GM08714 (cell line): ENCODE data around the gene CAMSAP2.

Experiments
- H3K4me3 ChIP-seq: fragments of 200-500 bp; sonication (Bioruptor generic); 2 replicates; pipeline ENCODE4 v1.5.1; 2014; ENCODE audit warnings: mild to moderate bottlenecking, low read length, inconsistent platforms
- ZNF274 ChIP-seq: IDR thresholded peaks from 2 replicates; pipeline ENCODE4 v1.6.1; 2012; ENCODE audit warnings: mild to moderate bottlenecking, low read depth, low read length

Gene CAMSAP2

DNA sequence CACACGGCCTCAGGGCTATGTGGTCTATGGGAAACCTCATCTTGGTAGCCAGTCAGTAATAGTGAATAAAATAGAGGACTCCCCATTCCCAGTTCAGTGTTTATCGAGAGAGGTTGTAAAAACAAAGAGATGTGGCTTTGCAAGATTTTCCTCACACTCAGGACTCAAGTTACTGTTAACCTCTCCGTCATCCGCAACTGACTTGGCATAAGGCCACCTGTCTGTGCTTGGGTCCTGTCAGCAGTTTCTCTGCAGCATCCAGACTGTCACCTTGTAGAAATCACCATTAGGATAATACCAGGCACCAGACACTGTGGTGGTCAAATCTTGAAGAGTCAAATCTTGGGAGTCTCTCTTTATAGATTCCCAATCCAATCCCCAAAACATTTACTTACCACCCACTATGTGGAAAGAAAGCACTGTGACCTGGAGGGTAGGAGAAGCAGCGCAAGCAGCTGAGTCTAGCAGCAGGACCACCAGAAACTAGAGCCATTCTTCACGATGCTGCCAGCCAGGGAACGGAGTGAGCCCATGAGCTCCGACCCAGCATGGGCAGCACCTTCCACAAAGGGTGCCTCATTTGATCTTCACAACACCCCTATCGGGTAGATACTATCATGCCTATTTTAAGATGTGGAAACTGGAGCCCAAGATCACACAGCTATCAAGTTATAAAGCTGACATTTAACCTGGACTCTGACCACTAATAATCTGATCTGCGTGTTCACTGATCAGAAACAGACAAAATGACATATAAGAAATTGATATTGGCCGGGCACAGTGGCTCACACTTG, 128.5 kb downstream of the CAMSAP2 start:
- peak overlapping the region; percentile 24; the same call in 1 of the 2 replicates for H3K4me3 ChIP-seq
- no peak for TF ChIP-seq ZNF274

DNA sequence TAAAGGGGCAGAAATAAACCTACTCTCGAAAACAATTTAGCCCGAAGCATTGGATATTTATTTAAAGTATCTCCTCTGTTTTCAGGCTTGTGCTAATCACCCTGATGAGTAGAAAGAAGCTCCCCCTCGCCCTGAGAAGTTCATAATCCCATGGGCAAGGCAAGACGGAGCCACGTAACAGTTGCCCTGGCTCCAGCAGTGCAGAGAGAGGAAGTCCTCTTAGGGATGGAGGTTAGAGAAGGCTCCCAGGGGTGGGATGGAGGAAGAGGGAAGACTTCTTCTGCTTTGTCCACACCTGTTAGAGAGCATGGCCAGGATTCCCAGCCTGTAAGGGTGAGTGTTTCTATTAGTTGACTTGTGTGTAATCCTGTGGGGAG, 130.7 kb downstream of the CAMSAP2 start:
- TF ChIP-seq ZNF274 = no peak
- peak overlapping the region; percentile 6; the same call in 1 of the 2 replicates for H3K4me3 ChIP-seq

DNA sequence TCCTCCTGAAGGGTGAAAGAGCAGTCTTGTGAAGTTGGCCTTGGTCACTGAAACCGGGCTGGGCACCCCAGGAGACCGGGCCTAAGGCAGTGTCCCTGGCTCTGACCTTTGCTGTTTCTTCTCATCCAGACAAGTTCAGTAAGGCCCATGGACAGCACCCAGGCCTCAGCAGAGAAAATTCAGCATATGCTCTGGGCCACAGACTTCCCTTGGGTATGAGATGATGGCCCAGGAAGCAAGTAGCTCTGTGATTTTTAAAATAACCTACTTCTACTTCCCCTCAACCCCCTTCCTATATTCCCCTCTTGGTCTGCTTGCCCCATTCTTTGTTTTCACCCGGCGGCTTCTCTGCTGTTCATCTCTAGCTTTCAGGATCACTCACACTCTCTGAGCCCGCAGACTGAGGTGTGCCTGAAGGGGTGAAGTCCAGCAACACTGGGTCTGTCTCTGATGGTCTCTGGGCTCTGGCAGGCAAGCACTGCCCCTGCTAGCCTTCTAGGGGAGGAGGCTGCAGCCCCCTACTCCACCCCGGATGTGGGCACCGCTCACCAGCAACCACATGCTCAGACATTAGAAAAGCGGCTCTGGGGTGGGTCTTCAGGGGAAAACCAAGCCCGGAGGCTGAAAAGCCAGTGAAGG, 131.2 kb downstream of the CAMSAP2 start:
- no peak for TF ChIP-seq ZNF274
- H3K4me3 ChIP-seq = peak overlapping the region; percentile 6; the same call in 1 of the 2 replicates

GRCh38 chr1:200872446-200873115, 133.9 kb downstream of the CAMSAP2 start, which contains the start of gene GPR25:
TSS of gene GPR25 (plus strand) at chr1:200872981. CDS start at chr1:200873038, 57 bp downstream.
- no peak for TF ChIP-seq ZNF274
- H3K4me3 ChIP-seq = no peak within 1 kb of the TSS

GRCh38 chr1:200873116-200873670, 134.5 kb downstream of the CAMSAP2 start:
- H3K4me3 ChIP-seq = no peak overlapping the region
- no peak for TF ChIP-seq ZNF274

GRCh38 chr1:200873671-200874397, 135.1 kb downstream of the CAMSAP2 start:
- TF ChIP-seq ZNF274 = no peak
- no peak overlapping the region for H3K4me3 ChIP-seq

- no peak overlapping the region for H3K4me3 ChIP-seq
- TF ChIP-seq ZNF274 = no peak
Observed at GRCh38 chr1:200874694-200875093, 136.0 kb downstream of the CAMSAP2 start.

- TF ChIP-seq ZNF274 = no peak
- no peak overlapping the region for H3K4me3 ChIP-seq
Observed at GRCh38 chr1:200875416-200875815, 136.7 kb downstream of the CAMSAP2 start.

DNA sequence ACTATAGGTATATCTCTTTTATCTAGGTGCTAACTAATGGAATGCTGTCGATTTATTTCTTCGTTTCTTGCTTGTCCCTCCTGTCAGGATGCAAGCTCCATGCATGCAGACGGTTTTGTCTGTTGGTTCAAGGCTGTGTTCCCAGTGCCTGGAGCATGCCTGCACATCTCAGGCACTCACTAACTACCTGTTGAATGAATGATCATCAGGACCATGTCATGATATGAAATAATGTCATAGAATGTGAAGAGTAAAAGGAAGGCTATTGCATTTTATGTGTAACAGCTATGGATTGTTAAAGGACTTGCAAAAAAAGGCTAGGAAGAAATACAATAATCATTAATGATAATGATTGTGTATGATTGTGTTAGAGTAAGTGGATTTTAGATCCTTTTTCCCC, 138.3 kb downstream of the CAMSAP2 start:
- no peak overlapping the region for H3K4me3 ChIP-seq
- TF ChIP-seq ZNF274 = no peak

DNA sequence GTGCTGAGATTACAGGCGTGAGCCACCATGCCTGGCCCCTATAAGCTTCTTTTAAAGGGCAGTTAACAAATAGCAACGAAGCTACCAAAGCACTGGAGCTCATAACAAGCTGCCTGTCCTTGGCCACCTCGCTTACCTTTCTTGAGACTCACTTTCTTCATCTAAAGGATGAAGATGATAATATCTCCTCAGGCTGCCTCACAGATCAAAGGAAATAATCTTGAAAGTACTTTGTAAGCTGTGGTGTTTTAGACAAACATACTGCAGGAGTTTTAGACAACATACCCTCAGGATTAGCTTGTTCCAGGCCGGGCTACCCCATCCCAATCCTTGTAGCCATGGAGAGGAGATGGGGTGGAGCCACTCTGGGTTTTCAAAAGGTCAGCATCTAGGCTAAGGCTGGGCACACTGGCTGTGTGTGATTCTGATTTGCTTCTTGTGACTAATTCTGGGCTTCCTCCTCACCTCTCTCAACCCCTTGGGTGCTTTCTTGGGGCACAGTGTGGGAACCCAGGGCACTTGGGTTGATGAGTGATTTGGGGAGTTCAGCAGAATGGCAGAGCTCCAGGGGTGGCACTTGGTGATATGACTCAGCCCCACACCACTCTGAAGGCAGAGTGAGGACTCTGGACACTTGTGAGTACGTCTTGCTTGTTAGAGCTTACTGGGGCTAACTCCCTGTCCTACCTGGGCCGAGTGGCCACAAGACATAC, 139.3 kb downstream of the CAMSAP2 start:
- no peak for TF ChIP-seq ZNF274
- H3K4me3 ChIP-seq = no peak overlapping the region

GRCh38 chr1:200880212-200880611, 141.5 kb downstream of the CAMSAP2 start:
- no peak for TF ChIP-seq ZNF274
- no peak overlapping the region for H3K4me3 ChIP-seq

- H3K4me3 ChIP-seq = no peak overlapping the region
- TF ChIP-seq ZNF274 = no peak
Observed at GRCh38 chr1:200883118-200883517, 144.4 kb downstream of the CAMSAP2 start.
